Measurements from ENCODE around the gene PIEZO1. TPM values are rescaled to one million over a fixed set of nuclear protein-coding genes. Genes with fewer than 3 reads are reported as not detected.
A peak's percentile ranks its signal among the peaks of the same experiment; 100 is the strongest.

The PIEZO1 gene
- total and polyA plus RNA-seq, 11 donors: 14.2 to 59.7 (median 31.2) TPM

GRCh38 chr16:88767546-88768070 lies 17.4 kb downstream of the PIEZO1 start:
- Histone ChIP-seq H3K4me1 (peaks cover 3 to 58% (median 47%) of the 10 kb centered on the region in 12 donors), H3K27ac (peak overlapping the region in 3 of 12 donors; percentile 29 to 89 (median 32))

GRCh38 chr16:88766975-88767374 lies 18.0 kb downstream of the PIEZO1 start:
- DNase-seq (no peak), ATAC-seq (no peak)
- no peaks in the 10 kb centered on the region for H3K36me3 ChIP-seq
- intact Hi-C loops (cut with DNase I): no loop called here
- peak overlapping the region in 1 of 12 donors; percentile 89 for H3K27ac ChIP-seq
- no peaks in the 10 kb centered on the region for H3K27me3 ChIP-seq
- WGBS, 4 donors: 73 to 79% (median 77%) methylated on average over 11 of the region's 11 CpGs
- H3K4me3 ChIP-seq: no peak overlapping the region
- no peaks in the 10 kb centered on the region for H3K9me3 ChIP-seq
- peaks cover 3 to 58% (median 44%) of the 10 kb centered on the region in 12 donors for H3K4me1 ChIP-seq
- TF ChIP-seq CTCF (IDR thresholded peaks at IDR 0.05): no peak
- no peak for TF ChIP-seq POLR2A (IDR thresholded peaks at IDR 0.05)

More at GRCh38 chr16:88767546-88768070, 17.4 kb downstream of the PIEZO1 start:
- Histone ChIP-seq H3K36me3 (no peaks in the 10 kb centered on the region), H3K4me3 (no peak overlapping the region), H3K27me3 (no peaks in the 10 kb centered on the region), H3K9me3 (no peaks in the 10 kb centered on the region)
- DNase-seq (no peak), ATAC-seq (no peak)
- intact Hi-C loops (cut with DNase I): no loop called here
- 53 to 76% (median 71%) methylated on average over 4 to 12 of the region's 12 CpGs for WGBS, 4 donors
- no peak for TF ChIP-seq CTCF (IDR thresholded peaks at IDR 0.05)
- no peak for TF ChIP-seq POLR2A (IDR thresholded peaks at IDR 0.05)

GRCh38 chr16:88764913-88765349 lies 20.1 kb downstream of the PIEZO1 start:
- Histone ChIP-seq H3K27ac (peak overlapping the region in 1 of 12 donors; percentile 33), H3K4me1 (peaks cover 0 to 50% (median 28%) of the 10 kb centered on the region in 12 donors), H3K36me3 (no peaks in the 10 kb centered on the region), H3K9me3 (no peaks in the 10 kb centered on the region), H3K27me3 (no peaks in the 10 kb centered on the region), H3K4me3 (no peak overlapping the region)
- TF ChIP-seq CTCF (IDR thresholded peaks at IDR 0.05): no peak
- TF ChIP-seq POLR2A (IDR thresholded peaks at IDR 0.05): no peak
- ATAC-seq: no peak
- WGBS, 4 donors: 76 to 84% (median 82%) methylated on average over 8 to 9 of the region's 9 CpGs
- DNase-seq: no peak
- intact Hi-C loops (cut with DNase I): no loop called here

GRCh38 chr16:88764080-88764479 lies 20.9 kb downstream of the PIEZO1 start:
- DNase-seq: no peak
- TF ChIP-seq CTCF (IDR thresholded peaks at IDR 0.05): no peak
- no peak for TF ChIP-seq POLR2A (IDR thresholded peaks at IDR 0.05)
- Histone ChIP-seq H3K9me3 (peaks cover 0 to 5% (median 0%) of the 10 kb centered on the region in 12 donors), H3K4me1 (peaks cover 3 to 48% (median 28%) of the 10 kb centered on the region in 12 donors), H3K4me3 (no peak overlapping the region), H3K36me3 (no peaks in the 10 kb centered on the region), H3K27ac (peak overlapping the region in 1 of 12 donors; percentile 92), H3K27me3 (no peaks in the 10 kb centered on the region)
- WGBS, 4 donors: 92 to 97% (median 96%) methylated on average over 16 to 19 of the region's 19 CpGs
- intact Hi-C loops (cut with DNase I): no loop called here
- no peak for ATAC-seq

Measured in heart left ventricle (tissue), 16 donors.